ENCODE data around the gene BMP7.

The BMP7 gene

DNA sequence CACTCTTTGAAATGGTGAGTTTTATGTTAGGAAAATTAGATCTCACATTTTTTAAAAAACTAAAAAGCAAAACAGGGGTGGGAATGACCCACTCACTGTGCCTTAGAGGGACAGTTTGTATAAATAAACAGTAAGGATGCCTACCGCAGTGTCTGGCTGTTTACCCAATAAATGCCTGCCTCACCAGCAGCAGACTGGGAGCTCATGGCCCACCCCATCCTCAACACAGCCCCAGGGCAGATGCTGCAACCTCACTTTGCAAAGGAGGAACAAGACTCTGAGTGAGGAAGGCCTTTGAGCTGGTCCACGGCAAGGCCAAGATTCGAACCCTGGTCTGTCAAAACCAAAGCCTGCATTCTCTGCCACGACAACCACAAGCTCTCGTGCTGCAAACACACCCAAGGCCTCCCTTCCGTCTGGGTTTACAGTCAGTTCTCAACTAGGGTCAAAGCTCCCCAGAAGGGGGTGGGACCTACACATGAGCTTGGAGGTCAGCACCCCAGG, 77.8 kb downstream of the BMP7 start:
- no peak for FAIRE-seq

DNA sequence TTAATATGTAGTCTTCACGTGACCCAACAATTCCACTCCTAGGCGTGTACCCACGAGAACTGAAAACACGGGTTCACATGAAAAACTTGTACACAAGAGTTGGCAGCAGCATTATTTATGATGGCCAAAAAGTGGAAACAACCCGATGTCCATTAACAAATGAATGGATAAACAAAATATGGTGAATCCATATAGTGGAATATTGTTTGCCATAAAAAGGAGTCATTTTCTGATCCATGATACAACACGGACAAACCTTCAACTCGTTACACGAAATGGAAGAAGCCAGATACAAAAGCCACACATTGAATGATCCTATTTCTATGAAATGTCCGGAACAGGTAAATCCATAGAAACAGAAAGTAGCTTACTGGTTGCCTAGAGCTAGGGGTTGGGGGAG, 78.4 kb downstream of the BMP7 start:
- no peak for FAIRE-seq

DNA sequence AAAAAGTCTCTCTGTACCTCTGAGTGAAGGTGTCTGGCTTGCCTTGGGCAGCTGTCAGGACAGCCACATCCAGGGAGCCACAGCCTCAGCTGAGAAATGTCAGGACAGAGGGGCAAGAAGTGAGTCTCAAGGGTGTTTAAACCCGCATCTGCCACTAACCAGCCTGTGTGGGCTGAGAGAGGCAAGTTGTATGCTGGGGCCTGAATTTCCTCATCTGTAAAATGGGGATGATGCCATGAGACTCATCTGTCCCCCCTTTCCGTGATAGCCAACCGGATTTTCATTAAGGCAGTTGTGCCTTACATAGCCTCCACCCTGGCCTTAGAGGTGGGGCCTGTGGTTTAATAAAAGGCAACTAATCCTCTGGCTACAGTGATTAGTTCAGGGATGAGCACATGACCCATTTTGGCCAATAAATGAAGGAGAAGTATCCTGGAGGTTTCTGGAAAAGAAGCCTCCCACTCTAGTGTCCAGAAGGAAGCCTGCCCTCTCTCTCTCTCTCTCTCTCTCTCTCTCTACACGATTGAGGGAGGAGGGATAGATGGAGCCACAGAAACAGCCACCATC, 79.3 kb downstream of the BMP7 start:
- no peak for FAIRE-seq

DNA sequence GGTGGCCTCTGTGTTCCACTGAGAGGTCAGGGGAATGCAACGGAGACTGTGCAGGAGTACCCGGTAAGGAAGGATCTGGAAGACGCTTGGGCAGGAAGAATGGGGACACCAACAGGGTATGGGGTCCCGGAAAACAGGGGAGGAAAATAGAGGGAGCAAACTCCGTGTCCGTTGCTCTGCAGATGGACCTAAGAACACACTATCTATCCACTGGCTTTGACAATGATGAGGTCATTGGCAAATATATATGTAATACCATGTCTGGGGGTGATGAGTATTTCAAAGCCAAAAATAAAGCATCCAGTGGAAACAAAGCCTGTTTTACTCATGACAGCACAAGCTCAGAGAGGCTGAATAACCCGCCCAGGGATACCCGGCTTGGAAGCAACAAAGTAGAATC, 80.2 kb downstream of the BMP7 start:
- FAIRE-seq: no peak

DNA sequence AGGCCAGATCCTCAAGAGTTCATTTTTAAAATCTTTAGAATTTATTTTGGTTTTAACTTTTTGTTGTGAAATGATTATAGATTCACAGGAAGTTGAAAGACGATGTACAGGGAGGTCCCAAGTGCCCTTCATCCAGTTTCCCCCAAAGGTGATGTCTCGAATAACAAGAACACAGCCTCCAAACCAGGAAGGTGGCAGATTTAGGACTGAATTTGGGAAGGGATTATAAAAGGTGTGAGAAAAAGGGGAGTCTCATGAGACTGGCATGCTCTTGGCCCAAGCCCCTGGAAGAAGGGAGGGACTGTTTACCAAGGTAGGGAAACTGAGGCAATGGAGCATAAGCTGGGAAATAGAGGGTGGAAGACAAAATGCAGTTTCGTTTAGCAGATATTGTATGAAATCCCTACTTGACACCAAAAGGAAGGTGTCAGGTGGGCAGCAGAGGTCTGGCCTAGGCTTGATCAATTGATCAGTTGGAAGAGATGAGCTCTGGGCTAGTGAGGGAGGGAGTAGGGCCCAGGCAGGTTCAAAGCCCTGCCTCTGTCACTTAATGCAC, 81.2 kb downstream of the BMP7 start:
- no peak for FAIRE-seq

DNA sequence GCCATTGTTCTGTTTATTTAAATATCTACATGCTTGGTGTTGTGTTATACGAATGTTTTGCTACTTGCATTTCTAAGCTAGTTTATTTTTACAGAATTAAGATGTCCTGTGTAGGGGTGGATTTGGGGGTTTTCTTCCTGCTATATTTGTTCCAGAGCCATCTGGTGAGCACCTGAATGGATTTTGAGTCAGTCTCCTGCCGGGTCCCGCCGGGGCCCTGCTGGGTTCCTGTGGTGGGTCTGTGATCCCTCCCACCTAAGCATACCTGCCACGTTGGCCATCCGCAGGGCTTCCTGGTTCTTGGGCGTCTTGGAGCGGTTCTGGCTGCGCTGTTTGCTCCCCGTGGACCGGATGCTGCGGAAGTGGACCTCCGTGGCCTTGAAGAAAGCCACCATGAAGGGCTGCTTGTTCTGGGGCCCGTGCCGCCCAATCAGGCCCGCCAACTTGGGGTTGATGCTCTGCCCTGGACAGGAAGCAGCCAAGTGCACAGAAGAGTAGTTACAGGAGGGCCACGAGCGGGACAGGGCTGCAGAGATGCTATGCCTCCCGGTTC, 82.9 kb downstream of the BMP7 start:
- FAIRE-seq: no peak

DNA sequence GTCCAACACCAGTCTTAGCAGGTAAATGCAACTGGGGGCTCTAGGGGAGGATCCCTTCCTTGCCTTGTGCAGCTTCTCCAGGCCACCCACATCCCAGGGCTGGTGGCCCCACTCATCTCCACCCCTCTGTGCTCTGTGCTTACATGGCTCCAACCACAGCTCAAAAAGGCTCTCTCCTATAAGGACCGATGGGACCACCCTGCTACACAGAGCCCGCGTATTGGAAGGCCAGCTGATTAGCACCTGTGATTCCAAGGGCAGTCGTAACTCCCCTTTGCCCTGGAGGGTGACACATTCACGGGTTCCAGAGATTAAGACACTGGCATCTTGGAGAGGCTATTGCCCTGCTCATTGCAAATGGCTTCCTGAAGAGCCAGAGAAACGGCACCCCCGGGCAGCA, 84.8 kb downstream of the BMP7 start:
- no peak for FAIRE-seq

DNA sequence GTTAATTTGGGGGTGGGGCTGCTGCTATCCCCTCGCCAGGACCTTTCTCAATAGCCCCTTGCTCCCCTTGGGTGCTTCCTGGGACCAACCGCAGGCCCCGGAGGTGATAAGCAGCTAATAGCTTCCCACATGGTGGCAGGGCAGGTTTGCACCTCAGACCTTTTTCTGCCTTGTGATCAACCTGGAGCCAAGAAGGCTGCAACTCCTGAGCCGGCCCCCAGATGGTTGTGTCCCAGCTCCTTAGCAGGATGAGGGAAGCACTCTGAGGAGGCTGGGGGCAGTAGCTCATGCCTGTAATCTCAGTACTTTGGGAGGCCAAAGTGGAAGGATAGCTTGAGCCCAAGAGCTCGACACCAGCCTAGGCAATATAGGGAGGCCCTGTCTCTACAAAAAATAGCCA, 85.5 kb downstream of the BMP7 start:
- no peak for FAIRE-seq

DNA sequence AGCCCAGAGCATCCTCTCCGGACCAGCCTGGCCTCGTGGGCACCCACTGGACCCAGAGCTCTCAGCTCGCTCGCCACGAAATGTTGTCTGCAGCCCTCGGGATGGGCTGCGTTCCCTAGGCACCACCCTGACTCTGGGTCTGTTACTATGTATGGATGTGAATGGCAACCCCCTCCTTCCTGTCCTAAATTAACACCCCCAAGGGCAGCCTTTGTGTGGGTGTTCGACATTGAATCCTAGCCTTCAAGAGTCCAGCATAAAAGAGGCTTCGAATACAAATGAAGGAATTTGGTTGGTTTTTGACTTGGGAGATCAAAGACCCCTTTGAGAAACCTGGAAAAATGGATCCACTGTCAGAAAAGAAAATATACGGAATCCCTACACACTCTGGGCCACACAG, 86.1 kb downstream of the BMP7 start:
- FAIRE-seq: no peak

DNA sequence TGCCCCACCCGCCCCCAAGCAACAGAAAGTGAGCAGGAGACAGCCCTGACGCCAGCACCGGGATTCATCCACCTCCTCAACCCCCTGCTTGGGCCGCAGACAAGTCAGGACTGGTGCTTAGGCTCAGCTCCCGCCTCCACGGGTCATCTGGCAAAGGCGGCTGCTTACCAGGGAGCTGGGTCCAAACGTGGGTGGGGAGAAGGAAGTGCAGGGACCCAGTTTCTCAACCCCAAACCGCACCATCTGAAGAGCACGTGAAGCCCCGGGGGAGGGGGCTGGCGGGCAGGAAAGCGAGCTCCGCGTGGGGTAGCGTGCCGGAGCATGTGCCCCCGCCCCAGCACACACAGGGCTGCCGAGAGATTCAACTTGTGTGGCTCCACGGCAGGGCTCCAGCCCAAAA, 87.2 kb downstream of the BMP7 start:
- FAIRE-seq: no peak

DNA sequence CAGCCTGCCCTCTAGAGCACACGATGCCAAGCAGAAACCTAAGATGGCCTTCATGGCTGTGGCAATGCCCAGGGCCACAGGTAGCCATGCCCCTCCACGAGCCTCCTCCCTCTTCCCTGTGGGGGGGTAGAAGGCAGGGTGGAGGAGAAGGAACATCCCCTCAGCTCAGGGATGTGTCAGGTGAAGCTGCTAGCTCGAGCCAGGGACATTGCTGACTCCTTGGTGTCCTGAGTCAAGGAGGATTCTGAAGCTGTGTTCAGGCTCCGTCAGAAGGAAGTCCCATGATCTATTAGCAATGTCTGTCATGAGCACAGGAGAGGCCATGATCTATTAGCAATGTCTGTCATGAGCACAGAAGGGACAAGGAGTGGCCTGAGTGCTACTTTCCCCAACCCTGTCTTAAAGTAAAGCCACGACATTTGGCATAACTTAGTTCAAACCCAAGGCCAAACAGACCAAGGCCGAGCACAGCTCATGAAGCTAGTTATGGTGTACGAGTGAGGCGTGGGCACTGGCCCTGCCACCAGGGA, 87.8 kb downstream of the BMP7 start:
- FAIRE-seq: no peak

DNA sequence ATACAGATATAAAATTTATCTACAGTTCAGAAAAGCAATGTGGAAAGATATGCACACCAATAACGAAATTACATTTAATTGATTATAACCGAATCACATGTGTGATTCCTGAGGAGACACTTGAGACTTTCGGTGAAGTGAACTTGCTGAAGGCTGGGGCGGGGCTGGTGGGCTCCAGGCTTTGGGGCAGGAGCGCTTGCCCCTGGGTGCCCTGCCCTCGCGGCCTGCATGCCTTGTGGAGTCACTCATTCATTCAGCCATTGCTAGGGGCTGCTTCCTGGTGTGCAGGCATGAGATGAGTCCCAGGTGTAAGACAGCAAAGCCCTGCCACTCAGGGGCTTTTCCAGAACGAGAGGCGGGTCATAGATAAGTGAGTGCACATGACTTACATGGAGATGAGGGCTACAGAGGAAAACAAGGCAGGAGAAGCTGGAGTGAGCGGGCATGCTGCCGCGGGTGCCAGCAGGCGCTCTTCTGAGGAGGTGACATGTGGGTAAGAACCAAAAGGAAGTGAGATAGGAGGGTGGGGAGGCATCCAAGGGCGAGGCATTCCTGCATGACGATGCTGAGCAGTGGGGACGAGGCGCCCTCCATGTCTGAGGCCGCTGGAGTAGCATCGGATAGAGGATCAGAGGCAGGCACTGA, 88.7 kb downstream of the BMP7 start:
- no peak for FAIRE-seq

DNA sequence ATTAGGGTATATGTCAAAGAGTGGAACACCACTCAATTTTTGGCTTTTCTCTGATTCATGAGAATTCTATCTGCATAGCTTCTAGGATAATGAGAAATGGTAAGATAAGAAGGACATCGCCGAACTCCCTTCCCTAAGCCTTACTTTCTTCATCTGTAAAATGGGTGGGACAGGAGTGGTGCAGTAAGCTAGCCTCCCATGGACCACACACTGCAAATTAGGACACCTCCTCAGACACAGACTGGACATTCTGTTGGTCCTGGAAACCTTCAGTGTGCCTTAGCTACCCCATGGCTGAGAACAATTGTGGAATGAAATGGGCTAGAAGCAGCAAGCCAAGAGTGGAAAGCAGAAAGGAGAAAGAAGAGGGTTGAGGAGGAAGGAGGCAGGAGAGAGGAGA, 89.6 kb downstream of the BMP7 start:
- no peak for FAIRE-seq

DNA sequence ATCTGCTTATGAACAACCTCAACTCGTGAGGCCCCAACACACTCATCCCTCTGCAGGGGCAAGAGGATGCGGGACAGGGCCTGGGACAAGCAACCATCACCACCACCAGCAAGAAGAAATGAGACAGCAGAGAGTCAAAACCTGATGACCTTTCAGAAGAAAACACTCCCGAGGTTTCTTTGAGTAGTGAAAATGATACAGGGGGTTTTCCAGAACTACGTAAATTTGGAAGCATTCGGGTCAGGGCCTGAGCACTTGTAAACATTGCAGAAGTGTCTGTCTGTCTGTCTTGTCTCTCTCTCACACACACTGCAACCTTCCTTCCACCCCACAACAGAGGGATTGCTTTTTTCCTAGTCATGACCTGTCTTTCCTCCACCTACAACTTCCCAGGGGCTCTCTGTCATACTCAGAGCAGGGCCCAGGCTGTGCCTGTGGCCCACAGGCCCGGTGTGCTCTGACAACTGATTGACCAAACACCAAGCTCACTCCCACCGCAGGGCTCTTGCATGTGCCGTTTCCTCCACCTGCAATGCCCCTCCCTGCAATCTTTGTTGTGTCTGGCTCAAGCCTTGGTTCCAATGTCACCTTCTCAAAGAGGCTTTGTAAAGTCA, 90.9 kb downstream of the BMP7 start:
- no peak for FAIRE-seq

DNA sequence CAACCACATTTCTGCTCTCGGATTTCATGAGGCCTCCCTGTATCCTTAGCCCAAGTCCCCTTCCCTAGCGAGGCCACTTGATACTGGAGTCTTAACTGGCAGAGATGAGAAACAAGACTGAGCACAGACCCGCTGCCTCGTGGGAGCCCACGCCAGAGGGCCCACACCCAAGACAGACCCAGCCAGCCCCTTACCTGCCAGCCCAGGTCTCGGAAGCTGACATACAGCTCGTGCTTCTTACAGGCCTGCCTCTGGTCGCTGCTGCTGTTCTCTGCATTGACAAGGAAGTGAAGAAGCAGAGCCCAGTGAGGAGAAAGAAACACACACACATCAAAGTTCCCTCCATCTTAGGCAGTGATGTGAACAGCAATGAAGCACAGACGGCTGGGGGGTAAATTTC, 91.7 kb downstream of the BMP7 start:
- FAIRE-seq: no peak

DNA sequence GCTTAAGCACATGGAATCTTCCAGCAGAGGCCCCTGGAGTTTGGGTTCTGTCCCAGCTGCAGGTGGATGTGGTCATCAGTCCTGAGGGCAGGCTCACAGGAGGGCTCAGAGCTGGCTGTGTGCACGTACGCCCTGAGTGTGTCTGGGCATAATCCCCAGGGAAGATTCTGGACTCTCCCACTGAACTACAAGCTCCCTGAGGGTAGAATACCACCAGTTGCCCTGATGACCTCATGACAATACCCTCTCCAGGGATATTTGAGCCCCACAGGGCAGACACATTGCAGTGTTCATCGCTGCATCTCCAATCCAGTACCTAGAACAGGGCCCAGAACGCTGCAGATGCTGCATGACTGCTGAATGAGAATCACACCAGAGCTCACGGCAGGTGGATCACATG, 92.5 kb downstream of the BMP7 start:
- FAIRE-seq: no peak

DNA sequence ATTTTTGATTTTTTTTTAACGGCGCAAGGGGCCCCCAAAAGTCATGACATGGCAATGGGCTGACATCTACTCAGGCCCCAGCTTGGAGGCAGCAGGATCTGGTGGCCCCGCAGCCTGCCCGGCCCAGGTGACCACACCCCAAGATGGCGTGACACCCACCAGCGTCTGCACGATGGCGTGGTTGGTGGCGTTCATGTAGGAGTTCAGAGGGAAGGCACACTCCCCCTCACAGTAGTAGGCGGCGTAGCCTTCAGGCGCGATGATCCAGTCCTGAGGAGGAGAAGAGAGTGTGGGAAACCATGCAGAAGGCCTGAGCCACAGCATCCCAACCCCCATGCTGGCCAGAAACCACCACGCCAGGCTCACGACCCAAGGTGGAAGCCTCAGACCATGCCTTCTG, 93.4 kb downstream of the BMP7 start:
- no peak for FAIRE-seq

DNA sequence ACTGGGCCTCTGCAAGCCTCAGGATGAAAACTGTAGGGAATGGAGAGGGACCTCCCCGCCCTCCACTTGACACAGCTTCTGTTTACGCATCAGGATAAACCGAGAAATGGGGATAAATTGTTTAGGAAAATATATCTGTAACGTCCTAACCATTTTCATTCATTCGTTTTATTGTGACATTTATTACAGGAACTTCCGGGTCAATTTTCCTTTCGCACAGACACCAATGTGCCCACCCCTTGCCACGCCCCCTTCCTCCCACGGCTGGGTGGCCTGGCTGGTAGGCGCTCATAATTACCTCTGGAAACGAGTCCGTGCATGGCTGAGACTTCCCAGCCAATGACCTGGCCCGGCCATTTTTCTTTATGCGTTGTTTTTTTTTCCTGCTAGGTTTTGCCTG, 96.1 kb downstream of the BMP7 start:
- FAIRE-seq: no peak

DNA sequence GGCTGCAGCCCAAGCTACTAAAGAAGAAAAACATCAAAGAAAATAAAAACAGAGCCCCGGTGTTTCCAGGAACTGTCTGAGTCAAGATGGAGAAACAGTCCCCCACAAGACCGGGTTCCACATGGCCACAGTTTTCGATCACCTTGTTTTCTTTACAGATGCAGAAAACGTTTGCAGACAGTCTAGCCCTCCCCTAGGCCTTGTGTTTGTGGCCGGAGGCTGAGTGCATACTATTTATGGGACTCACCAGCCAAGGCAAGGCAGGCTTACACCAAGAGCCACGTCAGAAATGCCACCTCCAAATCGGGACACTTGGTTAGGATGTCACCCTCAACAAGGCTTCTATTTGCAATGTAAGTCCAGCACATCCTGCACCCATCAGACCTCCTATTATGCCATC, 97.3 kb downstream of the BMP7 start:
- FAIRE-seq: no peak

DNA sequence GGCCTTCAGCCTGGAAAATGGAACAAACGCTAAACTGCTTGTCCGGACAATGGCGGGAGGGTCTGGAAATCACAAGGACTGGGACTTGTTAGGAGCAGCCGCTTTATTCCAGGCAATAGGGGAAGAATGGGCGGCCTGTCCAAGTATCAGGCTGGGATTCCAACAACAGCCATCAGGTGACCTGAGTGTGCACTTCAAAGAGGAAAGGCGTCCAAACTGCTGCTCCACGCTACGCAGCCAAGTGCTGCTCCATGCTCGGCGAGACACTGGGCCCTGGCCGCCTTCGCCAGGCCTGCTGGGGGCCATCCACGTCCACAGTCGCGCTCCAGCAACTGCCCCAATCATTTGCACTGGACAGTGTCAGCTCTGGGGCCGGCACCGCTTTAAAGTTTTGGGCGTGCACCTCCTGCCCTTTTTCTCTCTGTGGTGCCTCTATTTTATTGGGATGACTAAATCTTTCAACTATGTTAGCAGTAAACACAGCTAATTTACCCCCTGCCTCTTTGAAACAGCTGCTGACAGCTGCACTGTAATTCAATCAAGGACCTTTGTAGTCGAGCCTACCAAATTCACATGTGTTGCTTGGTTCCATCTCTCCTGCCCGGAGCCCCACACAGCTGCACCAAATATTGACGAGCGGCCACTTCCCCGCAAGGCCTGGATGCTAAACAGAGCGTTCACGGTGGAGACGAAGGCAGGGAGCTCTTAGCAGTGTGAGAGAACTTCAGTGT, 98.3 kb downstream of the BMP7 start:
- FAIRE-seq: no peak

DNA sequence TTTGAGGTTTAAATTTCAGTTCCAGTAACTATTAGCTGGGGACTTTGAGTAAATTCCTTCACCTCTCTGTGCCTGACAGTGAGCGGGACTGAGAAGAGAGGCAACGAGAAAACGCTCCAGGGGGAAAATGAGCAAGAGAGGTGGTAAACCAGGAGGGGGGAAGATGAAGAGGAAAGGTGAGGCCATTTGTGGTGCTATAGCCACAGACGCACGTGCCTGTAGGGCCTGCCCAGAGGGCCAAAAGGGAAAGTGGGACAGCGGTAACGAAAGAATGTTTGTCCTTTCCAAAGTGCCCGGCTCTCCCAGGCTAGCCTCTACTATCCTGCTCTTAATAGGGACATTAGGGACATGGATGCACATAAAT, 99.2 kb downstream of the BMP7 start:
- FAIRE-seq: no peak

DNA sequence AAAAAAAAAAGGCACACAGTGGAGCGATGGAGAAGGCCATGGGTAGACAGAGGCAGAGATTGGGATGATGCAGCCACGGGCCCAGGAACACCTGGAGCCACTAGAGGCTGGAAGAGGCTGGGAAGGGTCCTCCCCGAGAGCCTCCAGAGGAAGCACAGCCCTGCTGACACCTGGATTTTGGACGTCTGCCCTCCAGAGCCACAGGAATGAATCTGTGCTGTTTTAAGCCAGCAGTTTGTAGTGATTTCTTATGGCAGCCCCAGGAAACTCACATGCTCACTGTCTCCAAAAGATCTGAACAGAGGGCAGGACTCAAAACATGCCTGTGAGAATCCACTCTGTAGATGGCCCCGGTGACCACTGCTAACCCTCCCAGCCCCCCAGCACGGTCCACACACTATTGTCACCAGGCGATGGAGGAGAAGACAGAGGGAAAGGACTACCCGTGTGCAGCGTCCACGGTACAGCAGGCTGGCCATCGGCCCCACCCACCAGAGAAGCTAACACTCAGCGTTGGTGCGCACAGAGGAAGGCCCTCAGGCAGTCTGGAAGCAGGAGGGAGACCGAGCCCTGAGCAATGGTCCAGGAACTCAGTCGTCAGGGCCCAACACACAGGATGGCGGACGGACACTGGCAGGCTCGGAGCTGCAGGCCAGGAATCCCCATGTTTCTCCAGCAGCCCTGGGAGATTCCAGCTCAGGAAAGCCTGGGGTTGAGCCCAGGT, 99.7 kb downstream of the BMP7 start:
- no peak for FAIRE-seq
